GM19099 (cell line): Measurements from ENCODE around the gene PTPRA.
A peak's percentile ranks its signal among the peaks of the same experiment; 100 is the strongest.

Source experiments
- POLR2A ChIP-seq: IDR thresholded peaks from 3 replicates; pipeline ENCODE4 v1.6.1; 2011; ENCODE audit warnings: low read depth; ENCODE audit not compliant: insufficient read length; ENCODE audit errors: extremely low read depth

Gene PTPRA

GRCh38 chr20:2937902-2938301 is 64.6 kb downstream of the PTPRA start:
- no peak for TF ChIP-seq POLR2A

- TF ChIP-seq POLR2A: no peak
Measured at GRCh38 chr20:2942439-2942838, 69.2 kb downstream of the PTPRA start.

- no peak for TF ChIP-seq POLR2A
Measured at GRCh38 chr20:2946988-2947961, 74.0 kb downstream of the PTPRA start.

GRCh38 chr20:2948968-2949367 is 75.7 kb downstream of the PTPRA start:
- TF ChIP-seq POLR2A: no peak

- TF ChIP-seq POLR2A: no peak
Measured at GRCh38 chr20:2952766-2953165, 79.5 kb downstream of the PTPRA start.

- TF ChIP-seq POLR2A: no peak
Measured at GRCh38 chr20:2955257-2955970, 82.1 kb downstream of the PTPRA start.

GRCh38 chr20:2956480-2956879 is 83.2 kb downstream of the PTPRA start:
- TF ChIP-seq POLR2A: no peak

- TF ChIP-seq POLR2A: no peak
Measured at GRCh38 chr20:2967841-2968240, 94.6 kb downstream of the PTPRA start.

- TF ChIP-seq POLR2A: no peak
Measured at GRCh38 chr20:2972126-2972525, 98.8 kb downstream of the PTPRA start.

- TF ChIP-seq POLR2A: no peak
Measured at GRCh38 chr20:2973574-2973973, 100.3 kb downstream of the PTPRA start.

GRCh38 chr20:2978519-2978918 is 105.2 kb downstream of the PTPRA start:
- TF ChIP-seq POLR2A: no peak

GRCh38 chr20:2981646-2982045 is 108.4 kb downstream of the PTPRA start:
- TF ChIP-seq POLR2A: no peak

- TF ChIP-seq POLR2A: no peak
Measured at GRCh38 chr20:2983508-2983907, 110.2 kb downstream of the PTPRA start.

- peak; percentile 18 for TF ChIP-seq POLR2A
Measured at GRCh38 chr20:2984028-2984501, 110.8 kb downstream of the PTPRA start.

GRCh38 chr20:2984956-2985661 is 111.8 kb downstream of the PTPRA start:
- TF ChIP-seq POLR2A: no peak
